HEK293T (cell line): ENCODE measurements around the gene PSME2.

Experiments
- CTCF ChIA-PET: fragments of 350-600 bp; formaldehyde crosslinking; extraction: SDS; loops from one replicate; lab custom pipeline; 2021; ENCODE audit warnings: antibody characterized with exemption, inconsistent platforms; lab: Yijun Ruan, JAX
- POLR2A ChIA-PET: fragments of 350-600 bp; formaldehyde crosslinking; extraction: SDS; loops from one replicate; lab custom pipeline; 2020; ENCODE audit warnings: antibody characterized with exemption, inconsistent platforms; lab: Yijun Ruan, JAX
- DNase-seq: peaks from one replicate; pipeline ENCODE4 v3.0.0; 2012; ENCODE audit warnings: mixed read lengths; ENCODE audit errors: extremely low spot score
- ARNT ChIP-seq: fragments of 450-650 bp; IDR thresholded peaks from 2 replicates; pipeline ENCODE4 v1.6.1; 2017; ENCODE audit warnings: mild to moderate bottlenecking
- BHLHE40 ChIP-seq: fragments of 450-650 bp; IDR thresholded peaks from 2 replicates; pipeline ENCODE4 v1.6.1; 2016; ENCODE audit warnings: mild to moderate bottlenecking, moderate library complexity, borderline replicate concordance
- CTBP1 ChIP-seq: fragments of 450-650 bp; IDR thresholded peaks from 2 replicates; pipeline ENCODE4 v1.6.1; 2016; ENCODE audit warnings: borderline replicate concordance
- ELF4 ChIP-seq: fragments of 450-650 bp; IDR thresholded peaks from 2 replicates; pipeline ENCODE4 v1.6.1; 2017; ENCODE audit warnings: antibody characterized with exemption
- FOXA1 ChIP-seq: fragments of 450-650 bp; IDR thresholded peaks from 2 replicates; pipeline ENCODE4 v1.6.1; 2016; ENCODE audit warnings: mild to moderate bottlenecking
- FOXK2 ChIP-seq: fragments of 450-650 bp; IDR thresholded peaks from 2 replicates; pipeline ENCODE4 v1.6.1; 2016; ENCODE audit warnings: mild to moderate bottlenecking
- FOXM1 ChIP-seq: fragments of 450-650 bp; IDR thresholded peaks from 2 replicates; pipeline ENCODE4 v1.6.1; 2017; ENCODE audit warnings: mild to moderate bottlenecking, borderline replicate concordance
- HDGF ChIP-seq: fragments of 450-650 bp; IDR thresholded peaks from 2 replicates; pipeline ENCODE4 v1.6.1; 2017; ENCODE audit warnings: antibody characterized with exemption, borderline replicate concordance
- L3MBTL2 ChIP-seq: fragments of 450-650 bp; conservative IDR thresholded peaks from 2 replicates; pipeline ENCODE4 v1.6.1; 2016; ENCODE audit warnings: mild to moderate bottlenecking
- LEF1 ChIP-seq: fragments of 450-650 bp; IDR thresholded peaks from 2 replicates; pipeline ENCODE4 v1.6.1; 2017; ENCODE audit warnings: mild to moderate bottlenecking, borderline replicate concordance
- NFRKB ChIP-seq: fragments of 450-650 bp; IDR thresholded peaks from 2 replicates; pipeline ENCODE4 v1.6.1; 2016; ENCODE audit warnings: mild to moderate bottlenecking, moderate library complexity
- PKNOX1 ChIP-seq: fragments of 450-650 bp; IDR thresholded peaks from 2 replicates; pipeline ENCODE4 v1.6.1; 2016
- SP1 ChIP-seq: fragments of 450-650 bp; IDR thresholded peaks from 2 replicates; pipeline ENCODE4 v1.6.1; 2017
- SUZ12 ChIP-seq: fragments of 450-650 bp; IDR thresholded peaks from 2 replicates; pipeline ENCODE4 v1.6.1; 2016; ENCODE audit warnings: mild to moderate bottlenecking
- TARDBP ChIP-seq: fragments of 450-650 bp; IDR thresholded peaks from 2 replicates; pipeline ENCODE4 v1.6.1; 2016
- ZNF384 ChIP-seq: fragments of 450-650 bp; IDR thresholded peaks from 2 replicates; pipeline ENCODE4 v1.6.1; 2016

Gene PSME2

DNA sequence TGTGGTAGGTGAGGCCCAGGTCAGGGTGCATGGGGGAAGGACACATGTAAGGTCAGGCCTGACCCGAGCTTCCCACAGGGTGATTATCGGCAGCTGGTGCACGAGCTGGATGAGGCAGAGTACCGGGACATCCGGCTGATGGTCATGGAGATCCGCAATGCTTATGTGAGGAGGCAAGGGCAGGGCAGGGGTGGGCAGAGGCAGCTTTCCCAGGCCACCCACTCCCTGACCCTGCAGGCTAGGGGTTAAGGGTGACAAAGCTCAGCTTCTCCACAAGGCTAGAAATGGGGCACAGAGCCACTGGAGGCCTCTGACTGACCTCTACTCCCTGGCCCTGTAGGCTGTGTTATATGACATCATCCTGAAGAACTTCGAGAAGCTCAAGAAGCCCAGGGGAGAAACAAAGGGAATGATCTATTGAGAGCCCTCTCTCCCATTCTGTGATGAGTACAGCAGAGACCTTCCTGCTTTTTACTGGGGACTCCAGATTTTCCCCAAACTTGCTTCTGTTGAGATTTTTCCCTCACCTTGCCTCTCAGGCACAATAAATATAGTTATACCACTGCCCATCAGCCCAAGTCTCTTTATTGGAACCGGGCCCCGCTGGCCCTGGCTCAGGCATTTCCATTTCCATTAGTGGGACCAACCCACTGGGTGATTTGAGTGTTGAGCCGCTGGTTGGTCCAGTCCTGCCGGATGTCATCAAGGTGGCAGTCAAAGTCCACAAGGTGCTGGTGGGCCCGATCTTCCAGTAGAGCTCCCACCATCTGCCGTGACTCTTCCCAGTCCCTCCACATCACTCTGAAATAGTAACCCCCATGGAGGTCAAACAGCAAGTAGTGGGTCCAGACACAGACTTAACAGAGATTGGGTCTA lies 7.8 kb downstream of the PSME2 start:
- TF ChIP-seq PKNOX1 (no peak), FOXA1 (no peak), SP1 (no peak), BHLHE40 (no peak), TARDBP (no peak), FOXK2 (no peak), CTBP1 (no peak), FOXM1 (no peak), LEF1 (no peak), HDGF (no peak), NFRKB (no peak), ZNF384 (no peak), ELF4 (no peak), SUZ12 (no peak), ARNT (no peak)
- CTCF ChIA-PET = interaction anchor here (1.9 to 2.6 kb wide), 2 partner anchors 22 to 30 kb away, joined by 6 read pairs; partner anchors contain the start of gene IRF9
- POLR2A ChIA-PET = interaction anchor here (0.6 to 4.0 kb wide), 10 partner anchors 8 to 674 kb away, joined by 3 to 34 read pairs (median 4); partner anchors contain the start of genes CHMP4A, DCAF11, IRF9 and NRL
- no peak for DNase-seq

- POLR2A ChIA-PET = interaction anchor here (1.0 to 4.0 kb wide), 14 partner anchors 9 to 105 kb away, joined by 3 to 62 read pairs (median 6); partner anchors contain the start of genes CARMIL3, CHMP4A, DCAF11 and IRF9
These were observed 8.6 kb downstream of the PSME2 start for GRCh38 chr14:24137529-24138395.

DNA sequence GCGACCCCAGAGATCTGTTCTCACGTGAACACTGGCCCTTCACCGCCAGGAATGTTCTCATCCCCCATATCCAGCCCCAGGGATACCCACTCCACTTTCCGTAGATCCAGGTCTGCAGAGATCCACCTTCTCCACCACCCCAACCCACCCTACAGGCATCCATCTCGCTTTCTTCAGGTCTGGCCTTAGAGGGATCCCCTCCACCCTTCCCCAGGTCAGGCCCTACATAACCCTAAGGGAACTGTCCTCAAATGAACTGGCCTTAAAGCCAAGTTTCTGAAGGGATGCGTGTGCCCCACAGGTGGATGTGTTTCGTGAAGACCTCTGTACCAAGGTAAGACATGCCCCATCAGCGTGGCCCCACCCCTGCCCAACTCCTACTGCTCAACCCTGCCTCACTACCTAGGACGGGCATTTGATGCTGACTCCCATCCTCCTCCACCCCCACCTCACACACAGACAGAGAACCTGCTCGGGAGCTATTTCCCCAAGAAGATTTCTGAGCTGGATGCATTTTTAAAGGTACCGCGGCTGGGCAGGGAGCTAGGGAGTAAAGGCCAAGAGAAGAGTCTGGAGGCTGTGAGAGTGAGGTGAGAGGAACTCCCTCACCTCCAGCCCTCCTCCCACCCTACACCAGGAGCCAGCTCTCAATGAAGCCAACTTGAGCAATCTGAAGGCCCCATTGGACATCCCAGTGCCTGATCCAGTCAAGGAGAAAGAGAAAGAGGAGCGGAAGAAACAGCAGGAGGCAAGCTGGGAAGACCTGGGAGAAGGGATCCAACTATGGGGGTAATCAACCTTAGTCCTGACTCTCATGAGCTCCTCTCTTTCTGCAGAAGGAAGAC lies 9.5 kb downstream of the PSME2 start:
- no peak for DNase-seq
- ChIA-PET POLR2A (interaction anchor here (1.0 to 4.0 kb wide), 14 partner anchors 10 to 106 kb away, joined by 3 to 62 read pairs (median 6); partner anchors contain the start of genes CARMIL3, DCAF11, IRF9 and NRL), CTCF (interaction anchor here (1.6 kb wide), 1 partner anchor 24 kb away, joined by 6 read pairs; the partner anchor contains the start of gene IRF9)
- TF ChIP-seq ZNF384 (no peak), CTBP1 (no peak), ELF4 (no peak), NFRKB (no peak), PKNOX1 (no peak), HDGF (no peak), FOXK2 (no peak), L3MBTL2 (no peak), TARDBP (no peak)

More at GRCh38 chr14:24137529-24138395, 8.6 kb downstream of the PSME2 start:
- DNase-seq = no peak
- no peak for TF ChIP-seq NFRKB
- TF ChIP-seq ARNT = no peak
- TF ChIP-seq FOXA1 = no peak
- no peak for TF ChIP-seq HDGF
- no peak for TF ChIP-seq LEF1
- TF ChIP-seq ZNF384 = no peak
- TF ChIP-seq SUZ12 = no peak
- no peak for TF ChIP-seq BHLHE40
- CTCF ChIA-PET = interaction anchor here (1.6 to 2.6 kb wide), 2 partner anchors 23 to 29 kb away, joined by 6 read pairs; partner anchors contain the start of gene IRF9

DNA sequence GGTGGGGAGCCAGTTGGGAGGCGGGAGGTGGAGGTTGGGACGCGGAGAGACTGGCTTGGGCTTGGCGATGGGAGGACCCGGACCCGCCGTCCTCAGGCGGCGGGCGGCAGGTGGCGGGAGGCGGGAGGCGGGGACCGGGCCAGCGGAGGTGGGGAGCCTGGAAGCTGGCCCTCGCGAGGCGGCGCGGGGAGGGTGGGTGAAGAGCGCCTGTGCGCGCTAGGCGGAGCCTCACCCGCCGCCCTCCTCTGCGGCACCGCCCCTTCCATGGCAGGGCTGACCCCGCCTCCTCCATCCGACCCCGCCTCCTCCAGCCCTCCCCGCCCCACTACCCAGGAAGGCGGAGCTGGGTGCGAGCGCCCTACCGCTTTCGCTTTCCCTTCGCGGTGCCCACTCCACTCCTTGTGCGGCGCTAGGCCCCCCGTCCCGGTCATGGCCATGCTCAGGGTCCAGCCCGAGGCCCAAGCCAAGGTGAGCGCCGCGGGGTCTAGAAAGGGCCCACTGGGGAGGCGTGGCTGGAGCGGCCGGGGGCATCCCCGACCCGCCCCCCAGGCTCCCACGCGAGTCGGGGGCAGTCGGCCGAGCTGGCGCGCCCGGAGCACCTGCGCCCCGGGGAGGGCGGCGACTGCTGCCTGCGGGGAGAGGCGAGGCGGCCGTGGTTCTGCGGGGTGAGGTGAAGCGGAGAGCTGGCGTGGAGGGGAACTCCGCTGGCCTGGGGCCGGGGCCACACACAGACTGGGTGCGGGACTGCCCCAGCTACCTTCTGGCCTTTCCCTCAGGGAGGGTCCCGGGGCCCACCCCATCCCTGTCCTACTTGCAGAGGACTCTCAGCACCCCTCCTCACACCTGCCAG lies 10.4 kb downstream of the PSME2 start, which contains the start of gene PSME1:
Gene PSME1 (plus strand): TSS at position 361 of the 850 bp plus-strand sequence. CDS start 69 bp downstream, at position 430.
- peak; percentile 91 for DNase-seq
- TF ChIP-seq TARDBP (0 out of 2 replicates have a peak, but pooled peaks have one; percentile 30), ELF4 (no peak)
- ChIA-PET POLR2A (interaction anchor here (0.8 to 4.0 kb wide), 16 partner anchors 8 to 106 kb away, joined by 3 to 62 read pairs (median 8); partner anchors contain the start of genes DCAF11, IRF9, NRL and PCK2), CTCF (interaction anchor here (1.0 to 1.6 kb wide), 3 partner anchors 19 to 25 kb away, joined by 3 to 6 read pairs (median 4); partner anchors contain the start of gene IRF9)

DNA sequence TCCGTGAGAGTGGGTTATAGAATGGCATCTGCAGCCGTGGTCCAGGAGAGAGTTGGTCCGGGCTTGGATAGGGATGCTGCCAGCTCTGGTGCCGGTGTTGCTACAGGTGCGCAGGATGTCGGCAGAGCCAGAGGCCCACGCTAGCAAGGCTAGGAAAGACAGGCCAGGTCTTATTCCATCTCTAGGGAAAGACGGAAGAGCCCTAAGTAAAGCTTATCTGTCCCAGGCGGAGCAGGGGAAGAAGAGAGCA lies 10.9 kb downstream of the PSME2 start:
- DNase-seq = no peak
- ChIA-PET POLR2A (interaction anchor here (1.0 to 4.0 kb wide), 13 partner anchors 9 to 60 kb away, joined by 4 to 62 read pairs (median 12); partner anchors contain the start of genes DCAF11, IRF9, NRL and PCK2), CTCF (interaction anchor here (1.0 kb wide), 2 partner anchors 19 to 26 kb away, joined by 3 to 4 read pairs; partner anchors contain the start of gene IRF9)
- no peak for TF ChIP-seq FOXK2
- peak; percentile 56; the same call in 1 of the 2 replicates for TF ChIP-seq CTBP1
- TF ChIP-seq BHLHE40 = no peak
